ENCODE results near the gene ZNRF1.
"Not testable (repeated sequence)": the region's sequence is repeated elsewhere in the genome, so short reads cannot be mapped to it uniquely, and the experiment has no call there.

The ZNRF1 gene

DNA sequence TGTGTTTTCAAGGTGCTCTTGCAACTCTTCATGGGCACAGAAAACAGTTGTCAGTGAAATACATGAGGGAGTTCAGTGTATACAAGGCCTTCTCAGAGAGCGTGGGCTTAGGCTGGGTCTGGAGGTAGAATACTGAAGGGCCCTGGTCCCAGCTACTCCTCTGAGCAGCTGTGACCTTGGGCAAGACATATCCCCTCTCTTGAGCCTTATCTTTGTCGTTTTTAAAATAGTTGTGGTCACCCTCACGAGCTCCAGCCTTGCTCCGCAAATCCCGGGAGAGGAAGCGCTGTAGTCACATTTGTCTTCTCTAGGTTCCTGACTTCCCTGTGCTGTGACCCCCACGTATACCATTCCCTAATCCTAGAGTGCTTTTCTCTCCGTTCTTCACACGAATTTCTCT is 3.6 kb downstream of the ZNRF1 start:
- no peak for DNase-seq (ENCODE audit: low read depth)

DNA sequence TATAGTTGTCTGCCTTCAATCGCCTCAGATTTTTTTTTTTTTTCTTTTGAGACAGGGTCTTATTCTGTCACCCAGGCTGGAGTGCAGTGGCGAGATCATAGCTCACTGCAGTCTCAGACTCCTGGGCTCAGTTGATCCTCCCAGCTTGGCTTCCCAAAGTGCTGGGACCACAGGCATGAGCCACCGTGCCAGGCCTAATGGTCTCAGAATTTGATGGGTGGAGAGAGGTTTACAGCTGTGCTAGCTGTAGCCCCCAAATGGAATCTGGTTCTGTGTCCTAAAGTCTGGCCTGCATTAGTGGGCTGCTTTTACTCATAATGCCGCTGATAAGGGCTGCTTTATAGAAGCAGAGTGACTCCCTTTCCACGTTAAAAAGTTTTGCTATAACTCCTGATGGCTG is 5.1 kb downstream of the ZNRF1 start:
- no peak for DNase-seq (ENCODE audit: low read depth)

DNA sequence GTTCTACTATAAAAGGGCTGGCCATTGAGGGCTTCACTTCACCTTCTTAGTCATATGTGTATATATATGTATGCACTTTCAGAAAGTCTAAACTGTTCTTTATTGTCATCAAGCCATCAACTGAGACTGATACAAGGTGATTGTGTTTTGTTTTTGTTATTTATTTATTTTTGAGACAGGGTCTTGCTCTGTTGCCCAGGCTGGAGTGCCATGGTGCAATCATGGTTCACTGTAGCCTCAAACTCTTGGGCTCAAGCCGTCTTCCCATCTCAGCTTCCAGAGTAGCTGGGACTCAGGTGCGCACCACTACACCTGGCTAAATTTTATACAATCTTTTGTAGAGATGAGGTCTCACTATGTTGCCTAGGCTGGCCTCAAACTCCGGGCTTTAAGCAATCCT is 5.6 kb downstream of the ZNRF1 start:
- DNase-seq (ENCODE audit: low read depth) = no peak

DNA sequence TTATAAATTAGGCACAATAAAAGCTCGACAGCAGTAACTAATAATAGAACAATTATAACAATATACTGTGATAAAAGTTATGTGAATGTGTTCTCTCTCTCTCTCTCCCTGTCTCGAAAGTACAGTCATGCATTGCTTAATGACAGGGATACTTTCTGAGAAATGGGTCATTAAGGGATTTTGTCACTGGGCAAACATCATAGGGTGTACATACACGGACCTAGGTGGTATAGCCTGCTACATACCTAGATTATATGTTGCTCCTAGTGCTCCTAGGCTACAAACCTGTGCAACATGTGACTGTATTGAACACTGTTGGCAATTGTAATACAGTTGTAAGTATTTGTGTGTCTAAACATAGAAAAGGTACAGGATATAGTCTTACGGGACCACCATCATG is 6.9 kb downstream of the ZNRF1 start:
- no peak for DNase-seq (ENCODE audit: low read depth)

DNA sequence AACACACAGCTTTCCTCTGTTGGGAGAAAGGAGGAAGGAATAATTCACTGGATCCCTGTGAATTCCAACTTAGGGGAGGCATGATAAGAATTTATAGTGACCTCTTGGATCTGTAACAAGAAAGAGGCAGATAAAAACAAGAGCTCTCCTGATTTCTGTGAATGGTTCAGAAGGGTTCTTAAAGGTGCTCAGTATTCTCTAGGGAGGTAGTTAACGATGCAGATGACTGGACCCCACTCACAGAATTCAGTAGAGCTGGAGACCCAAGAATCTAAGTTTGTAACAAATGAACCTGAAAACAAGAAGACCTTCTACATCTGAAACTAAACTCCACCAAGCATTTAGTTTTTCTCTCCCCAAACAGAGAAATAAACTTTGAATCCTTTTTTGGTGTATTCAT is 8.6 kb downstream of the ZNRF1 start:
- DNase-seq (ENCODE audit: low read depth) = no peak

DNA sequence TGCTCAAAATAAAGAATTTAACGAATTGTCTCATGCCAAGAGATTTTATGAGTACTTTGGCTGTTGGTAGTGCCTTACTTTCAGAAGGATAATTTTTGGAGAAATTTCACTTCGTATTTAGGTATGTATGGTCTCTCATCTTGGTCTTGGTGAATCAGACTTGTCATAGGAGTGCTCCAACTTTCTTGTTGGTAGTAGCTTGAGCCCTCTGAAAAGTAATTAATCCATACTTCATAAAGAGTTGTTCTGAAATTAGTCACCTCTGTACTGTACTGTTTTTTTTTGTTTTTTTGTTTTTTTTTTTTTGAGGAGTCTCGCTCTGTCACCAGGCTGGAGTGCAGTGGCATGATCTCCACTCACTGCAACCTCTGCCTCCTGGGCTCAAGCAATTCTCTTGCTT is 11.6 kb downstream of the ZNRF1 start:
- DNase-seq (ENCODE audit: low read depth) = no peak

DNA sequence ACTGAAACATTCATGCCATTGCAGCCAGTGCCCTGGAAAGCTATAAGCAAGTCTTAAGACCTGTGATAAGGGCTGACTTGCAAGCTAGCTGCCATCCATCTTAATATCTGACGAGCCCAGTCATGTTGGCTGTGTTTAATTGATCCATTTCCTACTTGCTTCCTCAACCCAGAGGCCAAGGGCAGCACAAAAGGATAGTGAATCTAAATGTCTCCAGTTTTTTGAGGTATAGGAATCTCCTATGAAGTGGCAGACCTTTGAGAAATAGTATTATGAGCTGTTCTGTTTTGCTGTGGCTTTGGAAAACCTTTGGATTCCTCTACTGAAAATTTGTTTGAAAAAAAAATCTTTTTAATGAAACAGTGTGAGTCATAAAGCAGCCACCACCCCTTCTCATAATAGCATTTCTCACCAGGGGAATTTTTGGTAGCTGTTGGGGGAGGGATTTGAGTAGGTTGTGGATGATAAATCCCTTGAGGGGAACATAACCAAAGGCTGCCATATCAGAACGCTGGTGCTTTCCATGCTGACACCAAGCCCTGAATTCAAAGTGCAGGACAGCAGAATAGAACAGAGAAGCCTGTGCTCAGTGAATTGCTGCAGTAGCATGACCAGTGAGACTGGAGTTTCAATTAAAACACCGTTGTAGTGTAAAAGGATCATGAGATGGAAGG is 12.9 kb downstream of the ZNRF1 start:
- DNase-seq (ENCODE audit: low read depth) = peak; percentile 39

DNA sequence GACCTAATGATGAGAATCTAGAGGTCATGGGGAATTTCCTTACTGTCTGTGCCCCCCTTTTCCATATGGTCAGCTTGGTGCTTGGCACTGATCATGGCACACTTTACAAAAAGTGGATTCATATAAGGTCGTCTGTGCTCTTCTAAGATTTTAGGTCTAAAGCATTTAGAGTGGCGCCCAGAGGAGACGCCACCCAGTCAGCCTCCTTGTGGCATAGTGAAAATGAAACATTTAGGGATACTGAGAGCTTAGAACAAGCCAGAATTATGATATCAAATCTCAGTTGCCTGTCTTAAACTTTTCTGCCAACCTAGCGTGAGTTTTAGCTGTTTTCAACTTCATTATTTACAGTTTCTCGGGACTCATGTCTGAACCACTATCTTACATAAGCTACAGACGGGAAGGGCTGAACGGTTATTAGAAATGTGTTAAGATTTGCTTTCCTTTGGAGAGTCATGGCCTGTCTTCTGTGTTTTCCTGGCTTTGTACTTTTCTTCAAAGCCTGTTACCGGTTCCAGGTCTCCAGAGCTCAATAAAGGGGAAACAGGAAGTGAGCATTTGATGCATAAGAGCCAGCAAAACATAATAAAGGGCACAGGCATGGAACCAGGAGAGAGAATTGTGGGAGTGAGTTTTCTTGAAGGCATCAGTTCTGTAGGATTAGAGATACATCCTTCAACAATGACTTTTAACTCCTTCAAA is 13.7 kb downstream of the ZNRF1 start:
- DNase-seq (ENCODE audit: low read depth) = no peak

DNA sequence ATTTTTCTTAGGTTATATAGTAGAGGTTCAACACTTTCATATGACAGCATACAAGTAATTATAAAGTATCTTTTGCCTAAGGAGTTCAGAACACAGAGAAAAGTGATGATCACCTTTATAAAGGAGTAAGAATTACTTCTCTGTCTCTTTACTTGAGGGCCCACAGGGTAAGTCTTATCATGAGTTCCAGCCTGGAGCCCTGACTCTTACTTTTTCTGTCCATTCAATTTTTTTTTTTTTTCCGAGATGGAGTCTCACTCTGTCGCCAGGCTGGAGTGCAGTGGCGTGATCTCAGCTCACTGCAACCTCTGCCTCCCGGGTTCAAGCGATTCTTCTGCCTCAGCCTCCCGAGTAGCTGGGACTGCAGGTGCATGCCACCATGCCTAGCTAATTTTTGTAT is 14.3 kb downstream of the ZNRF1 start:
- not testable (repeated sequence) for DNase-seq (ENCODE audit: low read depth)

DNA sequence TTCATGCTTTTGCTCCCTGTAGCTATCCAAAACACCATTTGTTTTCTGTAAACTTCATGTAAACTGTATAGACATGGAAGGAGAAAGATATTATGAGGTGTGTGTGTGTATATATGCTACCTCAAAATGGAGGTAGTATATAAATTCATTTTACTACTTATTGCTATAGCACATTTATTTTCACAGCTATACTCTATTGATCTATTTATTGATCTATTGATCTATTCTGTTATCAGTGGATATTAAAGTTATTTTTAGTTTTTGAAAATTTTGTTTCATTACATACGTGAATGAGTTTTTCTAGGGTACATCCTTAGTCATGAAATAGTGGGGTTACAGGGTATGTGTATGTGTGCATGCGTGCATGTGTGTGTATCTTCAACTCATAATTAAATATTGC is 15.5 kb downstream of the ZNRF1 start:
- DNase-seq (ENCODE audit: low read depth) = no peak

DNA sequence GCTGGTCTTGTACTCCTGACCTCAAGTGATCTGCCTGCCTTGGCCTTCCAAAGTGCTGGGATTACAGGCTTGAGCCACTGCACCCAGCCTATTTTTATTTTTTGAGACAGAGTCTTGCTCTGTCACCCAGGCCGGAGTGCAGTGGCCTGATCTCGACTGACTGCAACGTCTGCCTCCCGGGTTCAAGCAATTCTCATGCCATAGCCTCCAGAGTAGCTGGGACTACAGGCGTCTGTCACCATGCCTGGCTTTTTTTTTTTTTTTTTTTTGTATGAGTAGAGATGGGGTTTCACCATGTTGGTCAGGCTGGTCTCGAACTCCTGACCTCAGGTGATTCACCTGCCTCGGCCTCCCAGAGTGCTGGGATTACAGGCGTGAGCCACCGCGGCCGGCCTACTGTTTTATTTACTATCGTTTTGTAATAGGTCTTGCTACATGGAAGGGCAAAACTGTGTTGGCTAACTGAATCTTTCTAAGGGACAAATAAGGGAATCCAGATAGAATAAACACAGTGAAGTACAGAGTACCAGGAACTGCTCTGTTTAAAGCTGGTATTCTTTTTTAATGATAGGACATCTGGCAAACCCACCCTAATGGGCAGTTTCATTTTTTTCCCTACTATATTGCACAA is 17.7 kb downstream of the ZNRF1 start:
- not testable (repeated sequence) for DNase-seq (ENCODE audit: low read depth)

DNA sequence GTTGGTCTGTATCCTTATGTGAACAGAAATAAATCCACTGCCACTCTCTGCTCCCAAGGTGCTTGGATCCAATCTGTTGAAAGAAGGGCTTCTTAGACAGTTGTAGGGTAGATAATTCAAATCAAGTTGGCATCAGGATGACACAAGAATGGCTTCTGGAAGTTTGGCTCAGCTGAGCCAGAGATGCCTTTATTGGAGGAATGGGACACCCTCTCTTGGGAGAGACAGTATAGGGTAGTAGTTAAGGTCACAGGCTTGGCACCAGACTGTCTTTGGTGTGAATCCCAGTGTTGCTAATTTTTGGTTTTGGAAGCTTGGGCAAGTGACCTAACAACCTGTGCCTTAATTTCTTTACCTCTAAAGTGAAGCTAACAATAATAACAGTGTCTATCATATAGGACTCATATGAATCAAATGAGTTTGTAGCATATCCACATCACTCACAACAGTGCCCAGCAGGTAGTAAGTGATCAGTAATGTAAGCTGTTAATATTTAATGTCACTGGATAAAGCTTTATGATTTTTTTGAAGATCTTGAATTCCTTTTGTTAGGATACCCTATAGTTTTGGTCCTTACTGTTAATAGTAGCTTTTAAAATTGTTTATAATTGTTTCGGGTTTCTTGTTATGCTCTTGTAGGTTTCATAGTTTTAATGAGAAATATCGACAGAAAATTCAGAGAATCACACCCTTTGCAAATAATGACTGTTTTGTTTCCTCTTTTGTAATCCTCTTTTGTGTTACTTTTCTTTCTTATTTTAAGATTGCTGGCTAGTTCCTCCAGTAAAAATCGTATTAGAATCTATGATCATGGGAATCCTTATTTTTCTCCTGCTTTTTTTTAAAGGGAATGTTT is 19.1 kb downstream of the ZNRF1 start:
- DNase-seq (ENCODE audit: low read depth) = no peak

DNA sequence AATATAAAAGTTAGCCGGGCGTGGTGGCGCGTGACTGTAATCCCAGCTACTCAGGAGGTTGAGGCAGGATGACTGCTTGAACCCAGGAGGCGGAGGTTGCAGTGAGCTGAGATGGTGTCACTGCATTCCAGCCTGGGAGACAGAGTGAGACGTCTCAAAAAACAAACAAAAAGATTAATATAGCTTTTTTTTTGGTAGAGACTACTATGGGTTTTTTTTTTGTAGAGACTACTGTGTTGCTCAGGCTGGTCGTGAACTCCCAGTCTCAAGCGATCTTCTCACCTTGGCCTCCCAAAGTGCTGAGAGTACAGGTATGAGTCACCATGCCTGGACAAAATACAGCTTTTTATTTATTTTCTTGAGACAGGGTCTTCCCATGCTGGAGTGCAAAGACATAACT is 20.2 kb downstream of the ZNRF1 start:
- no peak for DNase-seq (ENCODE audit: low read depth)

DNA sequence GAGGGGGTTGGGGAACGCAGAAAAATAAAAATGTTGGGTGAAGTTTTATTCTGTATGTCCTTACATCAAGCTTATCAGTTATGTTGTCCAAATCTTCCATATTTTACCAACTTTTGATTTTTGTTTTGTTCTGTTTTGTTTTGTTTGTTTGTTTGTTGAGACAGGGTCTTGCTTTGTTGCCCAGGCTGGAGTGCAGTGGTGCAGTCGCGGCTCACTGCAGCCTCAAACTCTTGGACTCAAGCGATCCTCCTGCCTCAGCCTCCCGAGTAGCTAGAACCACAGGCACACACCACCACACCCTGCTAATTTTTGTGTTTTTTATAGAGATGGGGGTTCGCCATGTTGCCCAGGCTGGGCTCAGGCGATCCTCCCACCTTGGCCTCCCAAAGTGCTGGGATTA is 20.8 kb downstream of the ZNRF1 start:
- DNase-seq (ENCODE audit: low read depth) = no peak

DNA sequence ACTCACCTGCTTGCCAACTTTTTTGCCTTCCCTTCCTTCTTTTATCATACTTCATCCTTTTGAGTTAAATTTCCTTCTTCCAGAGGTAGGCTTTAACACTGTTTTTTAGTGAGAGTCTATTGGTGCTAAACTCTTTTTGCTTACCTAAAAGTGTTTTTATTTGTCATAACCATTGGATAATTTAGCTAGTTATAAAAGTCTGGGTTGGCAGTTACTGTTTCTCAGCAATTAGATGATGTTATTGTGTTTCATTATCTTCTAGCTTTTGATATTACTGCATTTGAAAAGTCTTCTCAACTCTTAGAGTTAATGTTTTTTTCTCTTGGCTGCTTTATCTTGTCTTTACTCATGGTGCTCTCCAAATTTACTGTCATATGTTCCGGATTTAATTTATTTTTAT is 22.6 kb downstream of the ZNRF1 start:
- no peak for DNase-seq (ENCODE audit: low read depth)

DNA sequence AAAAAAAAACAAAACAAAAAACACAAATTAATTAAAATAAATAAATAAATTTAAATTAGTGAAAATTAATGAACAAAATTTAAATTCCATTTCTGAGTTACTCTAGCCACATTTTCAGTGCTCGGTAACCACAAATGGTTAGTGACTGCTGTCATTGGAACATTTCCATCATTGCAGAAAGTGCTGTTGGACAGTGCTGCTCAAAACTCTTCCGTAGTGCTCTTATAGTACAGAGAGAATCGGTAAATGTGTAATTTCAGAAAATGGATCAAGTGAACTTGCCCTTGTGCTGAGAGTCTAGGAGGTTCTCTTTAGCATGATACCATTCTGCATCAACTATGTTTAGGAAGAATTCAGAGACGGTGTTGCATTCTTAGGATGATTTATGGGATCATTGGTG is 23.7 kb downstream of the ZNRF1 start:
- no peak for DNase-seq (ENCODE audit: low read depth)

DNA sequence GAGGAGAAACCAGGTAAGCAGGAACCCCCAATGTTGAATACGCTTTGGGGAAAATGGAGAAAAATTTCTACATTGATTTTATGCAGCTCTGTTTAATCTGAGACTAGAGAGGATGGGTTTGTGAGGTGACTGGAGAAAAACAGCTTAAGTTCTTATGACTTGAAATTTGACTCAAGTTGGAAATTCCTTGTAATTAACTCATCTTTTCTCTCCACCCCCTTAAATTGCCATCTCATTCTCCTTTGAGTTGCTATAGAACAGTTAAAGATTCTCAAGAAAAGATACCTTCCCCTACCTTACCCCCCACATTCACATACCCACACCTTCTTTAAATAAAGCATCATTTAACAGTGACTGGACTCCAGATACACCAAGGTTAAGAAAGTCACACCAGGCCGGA is 24.2 kb downstream of the ZNRF1 start:
- no peak for DNase-seq (ENCODE audit: low read depth)

DNA sequence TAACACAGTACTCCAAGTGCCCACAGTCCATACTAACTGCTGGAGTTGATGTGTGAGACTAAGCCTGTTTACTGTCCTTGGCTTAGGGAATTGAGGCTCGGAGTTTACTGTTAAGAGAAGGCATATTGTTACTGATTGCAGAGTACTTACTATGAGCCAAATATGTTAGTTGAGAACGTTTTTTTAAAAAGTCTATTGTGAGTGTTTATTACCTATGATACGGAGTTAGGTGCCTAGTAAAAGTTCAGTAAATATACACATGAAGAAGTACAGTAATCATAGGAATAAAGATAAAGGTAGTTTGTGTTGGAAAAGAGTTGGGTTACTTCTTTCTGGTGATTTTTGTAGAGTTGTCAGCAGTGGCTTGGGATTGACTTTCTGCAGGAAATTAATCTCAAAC is 25.4 kb downstream of the ZNRF1 start:
- no peak for DNase-seq (ENCODE audit: low read depth)

DNA sequence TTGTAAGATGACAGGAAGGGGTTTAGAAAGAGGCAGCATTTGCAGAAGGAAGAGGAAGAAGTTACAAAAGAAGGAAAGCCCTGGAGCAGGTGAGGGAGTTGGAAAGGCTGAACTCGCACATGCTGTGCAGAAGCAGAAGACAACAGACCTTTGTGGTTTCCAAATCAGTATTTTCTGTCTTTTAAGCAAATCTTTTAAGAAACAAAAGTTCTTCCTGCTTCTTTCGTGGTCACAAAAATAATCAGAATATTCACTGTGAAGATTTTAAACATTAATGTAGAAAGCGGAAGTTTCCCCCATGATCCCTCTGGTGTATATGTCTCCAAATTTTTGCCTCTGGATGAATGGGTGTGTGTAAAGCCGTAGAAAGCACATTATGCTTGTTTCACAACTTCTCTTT is 25.8 kb downstream of the ZNRF1 start:
- no peak for DNase-seq (ENCODE audit: low read depth)

DNA sequence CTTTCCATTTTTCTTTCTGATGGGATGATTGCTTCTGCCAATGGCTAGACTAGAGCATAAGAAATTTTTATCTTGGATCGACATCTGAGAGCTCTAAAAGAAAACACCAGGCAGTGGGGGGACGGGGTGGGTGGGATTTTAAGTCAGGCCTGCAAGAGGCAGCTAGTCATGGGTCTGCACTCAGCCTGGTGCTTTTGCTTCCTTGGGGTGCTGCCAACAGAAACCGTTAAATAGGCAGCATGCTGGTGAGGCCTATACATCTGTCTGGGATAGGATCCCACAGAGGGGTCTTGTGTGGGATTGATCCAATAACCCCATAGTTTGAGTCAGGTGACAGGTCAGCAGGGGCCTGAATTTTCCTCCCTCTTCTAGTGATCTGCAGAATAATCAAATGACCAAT is 26.9 kb downstream of the ZNRF1 start:
- no peak for DNase-seq (ENCODE audit: low read depth)

DNA sequence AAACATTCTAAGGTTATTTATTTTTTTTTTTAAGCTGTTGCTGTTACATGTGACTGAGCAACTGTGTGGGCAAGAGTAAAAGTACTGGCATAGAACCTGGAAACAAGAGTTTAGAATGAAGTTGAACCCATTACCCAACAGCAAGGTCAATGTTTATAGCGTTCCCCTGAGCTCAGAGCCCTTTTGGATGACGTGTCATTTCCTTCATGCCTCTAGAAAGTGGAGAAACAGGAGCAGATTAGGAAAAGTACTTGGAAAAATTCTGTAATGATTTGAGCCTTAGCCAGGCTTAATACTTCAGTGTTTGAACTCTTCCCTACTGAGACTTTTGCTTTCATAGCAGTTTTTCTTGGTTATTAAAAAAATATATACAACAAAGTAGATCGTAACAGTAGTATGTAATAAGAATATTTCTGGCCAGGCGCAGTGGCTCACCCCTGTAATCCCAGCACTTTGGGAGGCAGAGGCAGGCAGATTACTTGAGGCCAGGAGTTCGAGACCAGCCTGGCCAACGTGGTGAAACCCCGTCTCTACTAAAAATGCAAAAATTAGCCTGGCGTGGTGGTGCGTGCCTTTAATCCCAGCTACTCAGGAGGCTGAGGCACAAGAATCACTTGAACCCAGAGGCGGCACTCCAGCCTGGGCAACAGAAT is 27.5 kb downstream of the ZNRF1 start:
- not testable (repeated sequence) for DNase-seq (ENCODE audit: low read depth)

DNA sequence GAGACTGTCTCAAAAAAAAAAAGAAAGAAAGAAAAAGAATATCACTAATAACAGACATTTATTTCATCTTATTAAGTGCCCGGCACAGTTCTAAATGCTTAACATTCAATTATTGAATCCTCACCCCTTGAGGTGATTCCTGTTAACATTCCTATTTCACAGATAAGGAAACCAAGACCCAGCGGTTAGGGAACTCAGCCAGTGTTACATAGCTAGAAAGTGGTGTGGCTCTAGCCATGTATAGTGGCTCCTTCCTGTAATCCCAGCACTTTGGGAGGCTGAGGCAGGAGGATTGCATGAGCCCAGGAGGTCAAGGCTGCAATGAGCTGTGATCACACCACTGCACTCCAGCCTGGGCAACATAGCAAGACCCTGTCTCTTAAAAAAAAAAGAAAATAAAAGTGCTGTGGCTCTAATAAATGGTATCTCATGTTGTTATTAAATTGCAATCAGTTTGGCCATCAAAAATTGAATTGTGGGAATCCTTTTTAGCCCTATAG is 28.1 kb downstream of the ZNRF1 start:
- DNase-seq (ENCODE audit: low read depth) = no peak
